IMR-90 (cell line): ENCODE data around the gene BCAS3.

ENCODE experiments used
- POLR2A ChIP-seq: IDR thresholded peaks from 2 replicates; pipeline ENCODE4 v1.6.1; 2012; ENCODE audit warnings: mild to moderate bottlenecking, low read depth, low read length
- RAD21 ChIP-seq: IDR thresholded peaks from 2 replicates; pipeline ENCODE4 v1.6.1; 2012; ENCODE audit warnings: low read length, improper control_type of control experiment
- RCOR1 ChIP-seq: IDR thresholded peaks from 2 replicates; pipeline ENCODE4 v1.6.1; 2012; ENCODE audit warnings: mild to moderate bottlenecking, low read length, improper control_type of control experiment; ENCODE audit not compliant: insufficient replicate concordance
- RFX5 ChIP-seq: IDR thresholded peaks from 2 replicates; pipeline ENCODE4 v1.8.0; 2012; ENCODE audit warnings: low read depth, mild to moderate bottlenecking, low read length, moderate library complexity
- TF ChIP-seq, protein P1 (sequence below): fragments of 150-350 bp; IDR thresholded peaks from 2 replicates; pipeline ENCODE4 v1.6.1; 2016; ENCODE audit warnings: low read depth, mild to moderate bottlenecking, low read length, moderate library complexity, borderline replicate concordance
- TF ChIP-seq, protein P2 (sequence below): conservative IDR thresholded peaks from 2 replicates; pipeline ENCODE4 v1.5.1; 2012; ENCODE audit warnings: mild to moderate bottlenecking, low read depth, low read length, improper control_type of control experiment

DNA sequence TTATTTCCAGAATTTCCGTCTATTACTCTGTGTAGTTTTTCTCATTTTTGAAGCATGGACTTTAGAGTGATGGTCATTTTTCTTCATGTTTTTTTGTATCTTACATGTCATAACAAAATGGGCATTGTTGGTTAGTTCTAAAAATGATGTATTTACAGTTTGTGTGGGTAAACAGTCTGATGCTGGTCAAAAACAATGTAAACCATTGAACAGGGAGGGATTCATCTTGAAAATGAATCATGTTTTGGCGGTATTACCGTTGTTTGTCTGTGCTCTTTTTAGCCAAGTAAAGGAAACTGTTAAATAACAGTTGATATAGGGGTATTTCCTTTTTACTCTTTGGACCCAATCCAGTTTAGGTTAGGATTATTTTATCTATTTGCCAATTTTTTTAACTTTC lies 315.8 kb downstream of the BCAS3 start:
- TF ChIP-seq, protein P1, sequence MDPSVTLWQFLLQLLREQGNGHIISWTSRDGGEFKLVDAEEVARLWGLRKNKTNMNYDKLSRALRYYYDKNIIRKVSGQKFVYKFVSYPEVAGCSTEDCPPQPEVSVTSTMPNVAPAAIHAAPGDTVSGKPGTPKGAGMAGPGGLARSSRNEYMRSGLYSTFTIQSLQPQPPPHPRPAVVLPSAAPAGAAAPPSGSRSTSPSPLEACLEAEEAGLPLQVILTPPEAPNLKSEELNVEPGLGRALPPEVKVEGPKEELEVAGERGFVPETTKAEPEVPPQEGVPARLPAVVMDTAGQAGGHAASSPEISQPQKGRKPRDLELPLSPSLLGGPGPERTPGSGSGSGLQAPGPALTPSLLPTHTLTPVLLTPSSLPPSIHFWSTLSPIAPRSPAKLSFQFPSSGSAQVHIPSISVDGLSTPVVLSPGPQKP, result no peak
- TF ChIP-seq POLR2A (no peak), RAD21 (no peak), RFX5 (no peak), RCOR1 (no peak)
- TF ChIP-seq, protein P2, sequence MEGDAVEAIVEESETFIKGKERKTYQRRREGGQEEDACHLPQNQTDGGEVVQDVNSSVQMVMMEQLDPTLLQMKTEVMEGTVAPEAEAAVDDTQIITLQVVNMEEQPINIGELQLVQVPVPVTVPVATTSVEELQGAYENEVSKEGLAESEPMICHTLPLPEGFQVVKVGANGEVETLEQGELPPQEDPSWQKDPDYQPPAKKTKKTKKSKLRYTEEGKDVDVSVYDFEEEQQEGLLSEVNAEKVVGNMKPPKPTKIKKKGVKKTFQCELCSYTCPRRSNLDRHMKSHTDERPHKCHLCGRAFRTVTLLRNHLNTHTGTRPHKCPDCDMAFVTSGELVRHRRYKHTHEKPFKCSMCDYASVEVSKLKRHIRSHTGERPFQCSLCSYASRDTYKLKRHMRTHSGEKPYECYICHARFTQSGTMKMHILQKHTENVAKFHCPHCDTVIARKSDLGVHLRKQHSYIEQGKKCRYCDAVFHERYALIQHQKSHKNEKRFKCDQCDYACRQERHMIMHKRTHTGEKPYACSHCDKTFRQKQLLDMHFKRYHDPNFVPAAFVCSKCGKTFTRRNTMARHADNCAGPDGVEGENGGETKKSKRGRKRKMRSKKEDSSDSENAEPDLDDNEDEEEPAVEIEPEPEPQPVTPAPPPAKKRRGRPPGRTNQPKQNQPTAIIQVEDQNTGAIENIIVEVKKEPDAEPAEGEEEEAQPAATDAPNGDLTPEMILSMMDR, result no peak
